Measurements from ENCODE around the gene GAB4. TPM values are rescaled to one million over a fixed set of nuclear protein-coding genes. Genes with fewer than 3 reads are reported as not detected.
"Not testable (repeated sequence)": the region's sequence is repeated elsewhere in the genome, so short reads cannot be mapped to it uniquely, and the experiment has no call there.

The GAB4 gene
- total RNA-seq, 1 donor from 2014 or later = not detected

DNA sequence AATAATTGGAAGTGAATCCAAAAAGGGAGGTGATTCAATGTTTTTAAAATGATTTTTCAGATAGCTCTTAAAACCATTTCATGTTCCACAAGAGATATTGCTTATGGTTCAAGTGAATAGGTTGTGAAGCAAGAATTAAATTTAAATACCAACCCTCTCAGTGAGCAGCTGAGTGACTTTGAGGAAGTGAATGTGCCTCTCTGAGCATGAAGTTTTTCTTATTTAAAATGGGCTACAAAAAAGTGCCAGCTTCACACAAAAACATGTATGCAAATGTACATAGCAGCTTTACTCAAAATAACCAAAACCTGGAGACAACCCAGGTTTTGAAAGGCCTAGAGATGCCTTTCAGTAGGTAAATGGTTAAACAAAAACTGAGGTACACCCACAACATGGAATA lies 35.5 kb upstream of the GAB4 start:
- Histone ChIP-seq H3K9ac (ENCODE audit: low read length) (no peak overlapping the region), H3K27me3 (ENCODE audit: insufficient read depth, low read length) (no peaks in the 10 kb centered on the region), H3K36me3 (ENCODE audit: insufficient read depth, low read length) (no peaks in the 10 kb centered on the region), H3K4me2 (ENCODE audit: low read length) (no peak overlapping the region), H3K4me1 (ENCODE audit: insufficient read depth, low read length) (no peaks in the 10 kb centered on the region), H3K79me2 (ENCODE audit: insufficient read depth, low read length) (no peaks in the 10 kb centered on the region), H3K9me3 (ENCODE audit: insufficient read depth, low read depth, low read length) (no peaks in the 10 kb centered on the region), H3K4me3 (ENCODE audit: insufficient read depth, low read depth, low read length) (no peak overlapping the region), H4K20me1 (ENCODE audit: insufficient read depth, low read length) (no peaks in the 10 kb centered on the region), H2AFZ (ENCODE audit: low read depth, low read length) (no peak overlapping the region), H3K27ac (ENCODE audit: low read depth, low read length) (no peak overlapping the region)
- H3K4me1 Mint-ChIP-seq (ENCODE audit: low read depth, unreplicated experiment) = no peaks in the 10 kb centered on the region
- no peak overlapping the region for H3K27ac Mint-ChIP-seq (ENCODE audit: unreplicated experiment)
- no peak for FAIRE-seq
- TF ChIP-seq EZH2 (IDR thresholded peaks at IDR 0.05; ENCODE audit: insufficient read depth, low read length) = no peak
- TF ChIP-seq, protein P1, sequence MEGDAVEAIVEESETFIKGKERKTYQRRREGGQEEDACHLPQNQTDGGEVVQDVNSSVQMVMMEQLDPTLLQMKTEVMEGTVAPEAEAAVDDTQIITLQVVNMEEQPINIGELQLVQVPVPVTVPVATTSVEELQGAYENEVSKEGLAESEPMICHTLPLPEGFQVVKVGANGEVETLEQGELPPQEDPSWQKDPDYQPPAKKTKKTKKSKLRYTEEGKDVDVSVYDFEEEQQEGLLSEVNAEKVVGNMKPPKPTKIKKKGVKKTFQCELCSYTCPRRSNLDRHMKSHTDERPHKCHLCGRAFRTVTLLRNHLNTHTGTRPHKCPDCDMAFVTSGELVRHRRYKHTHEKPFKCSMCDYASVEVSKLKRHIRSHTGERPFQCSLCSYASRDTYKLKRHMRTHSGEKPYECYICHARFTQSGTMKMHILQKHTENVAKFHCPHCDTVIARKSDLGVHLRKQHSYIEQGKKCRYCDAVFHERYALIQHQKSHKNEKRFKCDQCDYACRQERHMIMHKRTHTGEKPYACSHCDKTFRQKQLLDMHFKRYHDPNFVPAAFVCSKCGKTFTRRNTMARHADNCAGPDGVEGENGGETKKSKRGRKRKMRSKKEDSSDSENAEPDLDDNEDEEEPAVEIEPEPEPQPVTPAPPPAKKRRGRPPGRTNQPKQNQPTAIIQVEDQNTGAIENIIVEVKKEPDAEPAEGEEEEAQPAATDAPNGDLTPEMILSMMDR (IDR thresholded peaks at IDR 0.05; ENCODE audit: insufficient read depth, low read depth, low read length) = no peak
- H3K9me3 Mint-ChIP-seq (ENCODE audit: unreplicated experiment) = no peaks in the 10 kb centered on the region
- peaks cover 8% of the 10 kb centered on the region for H3K27me3 Mint-ChIP-seq (ENCODE audit: low read depth, unreplicated experiment)
- no peak overlapping the region for H3K4me3 Mint-ChIP-seq (ENCODE audit: unreplicated experiment)
- H3K36me3 Mint-ChIP-seq (ENCODE audit: low read depth, unreplicated experiment) = no peaks in the 10 kb centered on the region
- DNase-seq (ENCODE audit: low read depth) = no peak

DNA sequence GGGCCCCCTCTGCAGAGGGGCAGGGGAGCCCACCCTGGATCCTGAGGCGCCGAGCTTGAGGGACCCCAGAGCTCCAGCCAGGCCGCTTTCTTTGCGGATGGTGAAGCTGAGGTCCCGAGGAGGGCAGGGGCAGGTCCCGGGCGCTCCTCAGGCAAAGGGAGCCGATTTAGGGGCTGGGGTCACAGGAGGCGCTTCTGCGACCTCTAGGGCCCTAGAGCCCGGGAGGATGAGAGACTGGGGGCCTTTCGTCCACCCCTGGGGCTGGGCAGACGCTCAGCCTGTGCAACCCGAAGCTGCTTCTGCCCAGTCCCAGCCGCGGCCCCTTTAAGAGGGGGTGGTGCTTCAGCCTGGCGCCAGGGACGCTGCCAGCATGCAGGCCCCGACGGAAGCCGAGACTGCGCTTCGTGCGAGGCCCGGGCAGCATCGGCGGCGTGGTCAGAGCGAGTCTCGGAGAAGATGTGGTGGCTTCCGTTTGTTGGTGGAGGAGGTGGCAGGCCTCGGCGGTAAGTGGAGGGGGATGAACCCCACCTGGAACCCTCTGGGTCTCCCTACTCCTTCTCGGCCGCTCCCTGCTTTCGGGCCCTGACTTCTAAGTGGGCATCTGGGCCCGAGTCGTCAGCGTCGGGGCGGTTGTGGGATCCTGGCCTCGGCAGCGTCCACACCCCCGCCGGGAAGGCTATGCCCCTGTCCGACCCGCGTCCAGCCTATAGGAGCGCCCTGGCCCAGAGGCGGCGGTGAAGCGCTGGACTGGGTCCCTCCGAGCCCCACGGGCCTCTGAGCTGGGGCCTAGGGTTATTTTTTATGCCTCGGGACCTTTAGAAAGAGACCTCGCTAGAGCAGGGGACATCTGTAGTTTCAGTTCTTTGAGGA lies 29.1 kb upstream of the GAB4 start:
- H2AFZ ChIP-seq (ENCODE audit: low read depth, low read length); H3K27me3 ChIP-seq (ENCODE audit: insufficient read depth, low read length); H4K20me1 ChIP-seq (ENCODE audit: insufficient read depth, low read length); DNase-seq (ENCODE audit: low read depth); H3K9ac ChIP-seq (ENCODE audit: low read length); H3K4me2 ChIP-seq (ENCODE audit: low read length); H3K9me3 ChIP-seq (ENCODE audit: insufficient read depth, low read depth, low read length); H3K4me1 ChIP-seq (ENCODE audit: insufficient read depth, low read length); H3K4me1 Mint-ChIP-seq (ENCODE audit: low read depth, unreplicated experiment); H3K4me3 Mint-ChIP-seq (ENCODE audit: unreplicated experiment); H3K36me3 ChIP-seq (ENCODE audit: insufficient read depth, low read length); H3K27me3 Mint-ChIP-seq (ENCODE audit: low read depth, unreplicated experiment); H3K79me2 ChIP-seq (ENCODE audit: insufficient read depth, low read length); H3K9me3 Mint-ChIP-seq (ENCODE audit: unreplicated experiment); H3K36me3 Mint-ChIP-seq (ENCODE audit: low read depth, unreplicated experiment); H3K4me3 ChIP-seq (ENCODE audit: insufficient read depth, low read depth, low read length); H3K27ac ChIP-seq (ENCODE audit: low read depth, low read length); FAIRE-seq; H3K27ac Mint-ChIP-seq (ENCODE audit: unreplicated experiment): not testable (repeated sequence)

DNA sequence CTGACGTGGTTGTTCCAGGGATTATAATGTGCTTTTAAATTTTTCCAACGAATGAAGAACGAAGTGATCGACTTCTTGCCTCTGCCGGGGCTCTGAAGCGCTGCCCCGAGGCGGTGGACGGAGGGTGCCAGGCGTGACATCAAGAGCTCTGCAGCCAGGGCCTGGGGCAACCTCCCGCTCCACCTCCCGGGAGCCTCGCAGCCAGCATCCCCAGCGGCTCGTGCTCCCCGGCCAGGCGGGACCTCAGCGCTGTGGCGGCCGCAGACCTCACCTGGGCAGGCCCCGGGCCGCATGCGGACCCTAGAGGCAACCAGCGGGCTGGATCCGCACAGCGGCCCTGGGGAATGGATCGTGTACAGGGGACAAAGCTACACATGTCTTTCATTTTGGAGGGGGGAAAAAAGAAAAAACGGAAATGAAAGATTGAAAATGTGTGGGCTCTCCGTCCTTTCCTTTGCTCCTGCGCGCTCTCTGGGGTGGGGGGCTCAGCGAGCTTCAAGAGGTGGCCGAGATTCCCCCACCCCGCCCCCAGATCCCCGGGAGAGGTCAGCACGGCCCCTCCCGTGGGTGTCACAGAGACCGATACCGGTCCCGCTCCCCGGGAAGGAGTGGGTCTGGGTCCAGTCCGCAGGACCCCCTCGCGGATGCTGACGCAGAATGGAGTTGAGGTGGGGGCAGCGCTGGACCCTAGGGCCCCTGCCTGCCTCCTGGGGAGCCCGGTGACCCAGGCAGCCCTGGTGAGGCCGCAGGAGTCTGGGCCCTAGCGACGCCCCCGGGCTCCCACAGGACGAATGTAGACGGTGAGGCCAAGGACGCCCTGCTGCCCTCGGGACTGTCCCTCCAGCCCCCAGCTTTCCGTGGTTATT lies 28.2 kb upstream of the GAB4 start:
- H3K4me3 ChIP-seq (ENCODE audit: insufficient read depth, low read depth, low read length); H4K20me1 ChIP-seq (ENCODE audit: insufficient read depth, low read length); DNase-seq (ENCODE audit: low read depth); H3K27ac ChIP-seq (ENCODE audit: low read depth, low read length); H3K9me3 ChIP-seq (ENCODE audit: insufficient read depth, low read depth, low read length); H2AFZ ChIP-seq (ENCODE audit: low read depth, low read length); H3K4me1 ChIP-seq (ENCODE audit: insufficient read depth, low read length); H3K36me3 ChIP-seq (ENCODE audit: insufficient read depth, low read length); H3K36me3 Mint-ChIP-seq (ENCODE audit: low read depth, unreplicated experiment); H3K9me3 Mint-ChIP-seq (ENCODE audit: unreplicated experiment); H3K27ac Mint-ChIP-seq (ENCODE audit: unreplicated experiment); FAIRE-seq; H3K27me3 ChIP-seq (ENCODE audit: insufficient read depth, low read length); H3K27me3 Mint-ChIP-seq (ENCODE audit: low read depth, unreplicated experiment); H3K4me2 ChIP-seq (ENCODE audit: low read length); H3K4me1 Mint-ChIP-seq (ENCODE audit: low read depth, unreplicated experiment); H3K9ac ChIP-seq (ENCODE audit: low read length); H3K4me3 Mint-ChIP-seq (ENCODE audit: unreplicated experiment); H3K79me2 ChIP-seq (ENCODE audit: insufficient read depth, low read length): not testable (repeated sequence)

Measured in astrocyte (in vitro differentiated cells and primary cell).